DOHH2 (cell line): Measurements from ENCODE around the gene RAB3D.
"Not testable (repeated sequence)": the region's sequence is repeated elsewhere in the genome, so short reads cannot be mapped to it uniquely, and the experiment has no call there.

Experiments
- EZH2phosphoT487 ChIP-seq: fragments of 200-600 bp; sonication (generic); IDR thresholded peaks from 2 replicates; pipeline ENCODE4 v1.6.1; 2017; ENCODE audit warnings: borderline replicate concordance, mild to moderate bottlenecking, antibody characterized with exemption, low read length, moderate library complexity, mixed read lengths
- TF ChIP-seq, protein P1 (sequence below): fragments of 200-600 bp; sonication (generic); IDR thresholded peaks from one replicate; pipeline ENCODE4 v1.5.1; 2014; ENCODE audit warnings: antibody characterized with exemption, mild to moderate bottlenecking, low read depth, low read length; ENCODE audit not compliant: poor library complexity, severe bottlenecking

DNA sequence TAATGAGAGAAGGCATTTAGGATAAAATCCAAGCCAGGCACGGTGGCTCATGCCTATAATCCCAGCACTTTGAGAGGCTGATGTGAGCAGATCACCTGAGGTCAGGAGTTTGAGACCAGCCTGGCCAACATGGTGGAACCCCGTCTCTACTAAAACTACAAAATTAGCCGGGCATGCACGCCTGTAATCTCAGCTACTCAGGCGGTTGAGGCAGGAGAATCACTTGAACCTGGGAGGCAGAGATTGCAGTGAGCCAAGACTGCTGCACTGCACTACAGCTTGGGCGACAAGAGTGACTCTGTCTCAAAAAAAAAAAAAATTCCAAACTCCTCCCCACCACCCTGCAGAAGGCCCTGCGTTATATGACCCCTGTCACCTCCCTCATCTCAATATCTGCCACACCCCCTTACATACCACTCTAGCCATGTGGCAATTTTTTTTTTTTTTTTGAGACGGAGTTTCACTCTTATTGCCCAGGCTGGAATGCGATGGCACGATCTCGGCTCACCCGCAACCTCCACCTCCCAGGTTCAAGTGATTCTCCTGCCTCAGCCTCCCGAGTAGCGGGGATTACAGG lies 39.9 kb upstream of the RAB3D start:
- TF ChIP-seq, protein P1, sequence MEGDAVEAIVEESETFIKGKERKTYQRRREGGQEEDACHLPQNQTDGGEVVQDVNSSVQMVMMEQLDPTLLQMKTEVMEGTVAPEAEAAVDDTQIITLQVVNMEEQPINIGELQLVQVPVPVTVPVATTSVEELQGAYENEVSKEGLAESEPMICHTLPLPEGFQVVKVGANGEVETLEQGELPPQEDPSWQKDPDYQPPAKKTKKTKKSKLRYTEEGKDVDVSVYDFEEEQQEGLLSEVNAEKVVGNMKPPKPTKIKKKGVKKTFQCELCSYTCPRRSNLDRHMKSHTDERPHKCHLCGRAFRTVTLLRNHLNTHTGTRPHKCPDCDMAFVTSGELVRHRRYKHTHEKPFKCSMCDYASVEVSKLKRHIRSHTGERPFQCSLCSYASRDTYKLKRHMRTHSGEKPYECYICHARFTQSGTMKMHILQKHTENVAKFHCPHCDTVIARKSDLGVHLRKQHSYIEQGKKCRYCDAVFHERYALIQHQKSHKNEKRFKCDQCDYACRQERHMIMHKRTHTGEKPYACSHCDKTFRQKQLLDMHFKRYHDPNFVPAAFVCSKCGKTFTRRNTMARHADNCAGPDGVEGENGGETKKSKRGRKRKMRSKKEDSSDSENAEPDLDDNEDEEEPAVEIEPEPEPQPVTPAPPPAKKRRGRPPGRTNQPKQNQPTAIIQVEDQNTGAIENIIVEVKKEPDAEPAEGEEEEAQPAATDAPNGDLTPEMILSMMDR: not testable (repeated sequence)
- TF ChIP-seq EZH2phosphoT487: not testable (repeated sequence)
